IPS-20b (cell line): ENCODE measurements around the gene PRKCE.

ENCODE experiments used
- H3K27ac ChIP-seq: one replicate; pipeline ENCODE4 v1.5.1; 2013; ENCODE audit warnings: low read length
- H3K27me3 ChIP-seq: 2 replicates; pipeline ENCODE4 v1.6.1; 2013; ENCODE audit warnings: mild to moderate bottlenecking, low read length, inconsistent platforms; ENCODE audit not compliant: insufficient read depth
- H3K36me3 ChIP-seq: 2 replicates; pipeline ENCODE4 v1.6.1; 2013; ENCODE audit warnings: low read depth, mild to moderate bottlenecking, inconsistent platforms, low read length, moderate library complexity; ENCODE audit not compliant: insufficient read depth
- H3K4me1 ChIP-seq: 2 replicates; pipeline ENCODE4 v1.6.1; 2013; ENCODE audit warnings: mild to moderate bottlenecking, control low read depth, inconsistent platforms, low read length, moderate library complexity; ENCODE audit not compliant: insufficient read depth
- H3K4me3 ChIP-seq: 2 replicates; pipeline ENCODE4 v1.5.1; 2013; ENCODE audit warnings: mild to moderate bottlenecking, low read length, inconsistent platforms
- H3K9ac ChIP-seq: 2 replicates; pipeline ENCODE4 v1.6.1; 2013; ENCODE audit warnings: low read depth, mild to moderate bottlenecking, inconsistent platforms, low read length, moderate library complexity
- H3K9me3 ChIP-seq: 2 replicates; pipeline ENCODE4 v1.6.1; 2013; ENCODE audit warnings: mild to moderate bottlenecking, low read depth, low read length, inconsistent platforms; ENCODE audit not compliant: insufficient read depth

The PRKCE gene

GRCh38 chr2:45874344-45874743 lies 222.9 kb downstream of the PRKCE start:
- H3K9ac ChIP-seq: no peak overlapping the region
- no peaks in the 10 kb centered on the region for H3K27me3 ChIP-seq
- H3K4me1 ChIP-seq: no peaks in the 10 kb centered on the region
- no peaks in the 10 kb centered on the region for H3K36me3 ChIP-seq
- H3K4me3 ChIP-seq: no peak overlapping the region
- H3K9me3 ChIP-seq: peaks cover 14% of the 10 kb centered on the region
- no peak overlapping the region for H3K27ac ChIP-seq

GRCh38 chr2:45876611-45877010 lies 225.1 kb downstream of the PRKCE start:
- Histone ChIP-seq H3K4me1 (no peaks in the 10 kb centered on the region), H3K27me3 (no peaks in the 10 kb centered on the region), H3K4me3 (no peak overlapping the region), H3K9me3 (peaks cover 14% of the 10 kb centered on the region), H3K9ac (no peak overlapping the region), H3K27ac (no peak overlapping the region), H3K36me3 (no peaks in the 10 kb centered on the region)

GRCh38 chr2:45879406-45879805 lies 227.9 kb downstream of the PRKCE start:
- no peak overlapping the region for H3K27ac ChIP-seq
- H3K9ac ChIP-seq: no peak overlapping the region
- H3K9me3 ChIP-seq: peaks cover 14% of the 10 kb centered on the region
- H3K4me3 ChIP-seq: no peak overlapping the region
- H3K27me3 ChIP-seq: no peaks in the 10 kb centered on the region
- H3K4me1 ChIP-seq: no peaks in the 10 kb centered on the region
- H3K36me3 ChIP-seq: no peaks in the 10 kb centered on the region

- Histone ChIP-seq H3K36me3 (no peaks in the 10 kb centered on the region), H3K27ac (no peak overlapping the region), H3K9me3 (peaks cover 14% of the 10 kb centered on the region), H3K27me3 (no peaks in the 10 kb centered on the region), H3K4me1 (no peaks in the 10 kb centered on the region), H3K4me3 (no peak overlapping the region), H3K9ac (no peak overlapping the region)
Observed at GRCh38 chr2:45879936-45880335, 228.5 kb downstream of the PRKCE start.

GRCh38 chr2:45881970-45882581 lies 230.6 kb downstream of the PRKCE start:
- no peaks in the 10 kb centered on the region for H3K36me3 ChIP-seq
- no peaks in the 10 kb centered on the region for H3K4me1 ChIP-seq
- H3K27ac ChIP-seq: no peak overlapping the region
- peaks cover 5% of the 10 kb centered on the region for H3K9me3 ChIP-seq
- H3K4me3 ChIP-seq: no peak overlapping the region
- H3K9ac ChIP-seq: no peak overlapping the region
- H3K27me3 ChIP-seq: no peaks in the 10 kb centered on the region

GRCh38 chr2:45882707-45883602 lies 231.5 kb downstream of the PRKCE start:
- Histone ChIP-seq H3K9me3 (peaks cover 2% of the 10 kb centered on the region; the same call in 1 of the 2 replicates), H3K27ac (no peak overlapping the region), H3K9ac (no peak overlapping the region), H3K27me3 (no peaks in the 10 kb centered on the region), H3K4me3 (no peak overlapping the region), H3K4me1 (peaks cover 2% of the 10 kb centered on the region; the same call in 1 of the 2 replicates), H3K36me3 (no peaks in the 10 kb centered on the region)

GRCh38 chr2:45883603-45884000 lies 232.1 kb downstream of the PRKCE start:
- Histone ChIP-seq H3K9ac (no peak overlapping the region), H3K36me3 (no peaks in the 10 kb centered on the region), H3K27me3 (no peaks in the 10 kb centered on the region), H3K27ac (no peak overlapping the region), H3K4me3 (no peak overlapping the region), H3K9me3 (no peaks in the 10 kb centered on the region), H3K4me1 (peaks cover 5% of the 10 kb centered on the region; the same call in 1 of the 2 replicates)

GRCh38 chr2:45884126-45884525 lies 232.7 kb downstream of the PRKCE start:
- H3K36me3 ChIP-seq: no peaks in the 10 kb centered on the region
- H3K9me3 ChIP-seq: no peaks in the 10 kb centered on the region
- no peak overlapping the region for H3K27ac ChIP-seq
- H3K27me3 ChIP-seq: no peaks in the 10 kb centered on the region
- no peak overlapping the region for H3K9ac ChIP-seq
- H3K4me3 ChIP-seq: no peak overlapping the region
- H3K4me1 ChIP-seq: peaks cover 5% of the 10 kb centered on the region; the same call in 1 of the 2 replicates

GRCh38 chr2:45885171-45885621 lies 233.7 kb downstream of the PRKCE start:
- no peak overlapping the region for H3K27ac ChIP-seq
- H3K4me1 ChIP-seq: peaks cover 5% of the 10 kb centered on the region; the same call in 1 of the 2 replicates
- H3K9me3 ChIP-seq: no peaks in the 10 kb centered on the region
- H3K27me3 ChIP-seq: no peaks in the 10 kb centered on the region
- H3K4me3 ChIP-seq: no peak overlapping the region
- no peaks in the 10 kb centered on the region for H3K36me3 ChIP-seq
- no peak overlapping the region for H3K9ac ChIP-seq

- Histone ChIP-seq H3K27me3 (no peaks in the 10 kb centered on the region), H3K27ac (no peak overlapping the region), H3K9ac (no peak overlapping the region), H3K4me3 (no peak overlapping the region), H3K9me3 (no peaks in the 10 kb centered on the region), H3K36me3 (no peaks in the 10 kb centered on the region), H3K4me1 (peaks cover 5% of the 10 kb centered on the region; the same call in 1 of the 2 replicates)
Observed at GRCh38 chr2:45886171-45886663, 234.7 kb downstream of the PRKCE start.

GRCh38 chr2:45888167-45888566 lies 236.7 kb downstream of the PRKCE start:
- H3K36me3 ChIP-seq: no peaks in the 10 kb centered on the region
- no peaks in the 10 kb centered on the region for H3K9me3 ChIP-seq
- peaks cover 5% of the 10 kb centered on the region; the same call in 1 of the 2 replicates for H3K4me1 ChIP-seq
- no peaks in the 10 kb centered on the region for H3K27me3 ChIP-seq
- no peak overlapping the region for H3K27ac ChIP-seq
- no peak overlapping the region for H3K4me3 ChIP-seq
- H3K9ac ChIP-seq: no peak overlapping the region
